Uterus (tissue), 2 donors: ENCODE measurements around the gene F3.

ENCODE experiments used
- POLR2A ChIP-seq, 2 donors: fragments of 450-650 bp; IDR thresholded peaks; one replicate each; pipeline ENCODE4 v1.6.1; 2016; ENCODE audit warnings: antibody characterized with exemption in 2 of 2, mild to moderate bottlenecking in 1 of 2, moderate library complexity in 1 of 2
- TF ChIP-seq, protein P1 (sequence below), 4 experiments: fragments of 200-600 bp in 2 of 4; fragments of 450-650 bp in 2 of 4; sonication (generic) in 2 of 4; IDR thresholded peaks; one replicate each; pipeline ENCODE4 v1.5.1; 2016 to 2019; ENCODE audit warnings: antibody characterized with exemption in 4 of 4, mild to moderate bottlenecking in 2 of 4, moderate library complexity in 1 of 4

DNA sequence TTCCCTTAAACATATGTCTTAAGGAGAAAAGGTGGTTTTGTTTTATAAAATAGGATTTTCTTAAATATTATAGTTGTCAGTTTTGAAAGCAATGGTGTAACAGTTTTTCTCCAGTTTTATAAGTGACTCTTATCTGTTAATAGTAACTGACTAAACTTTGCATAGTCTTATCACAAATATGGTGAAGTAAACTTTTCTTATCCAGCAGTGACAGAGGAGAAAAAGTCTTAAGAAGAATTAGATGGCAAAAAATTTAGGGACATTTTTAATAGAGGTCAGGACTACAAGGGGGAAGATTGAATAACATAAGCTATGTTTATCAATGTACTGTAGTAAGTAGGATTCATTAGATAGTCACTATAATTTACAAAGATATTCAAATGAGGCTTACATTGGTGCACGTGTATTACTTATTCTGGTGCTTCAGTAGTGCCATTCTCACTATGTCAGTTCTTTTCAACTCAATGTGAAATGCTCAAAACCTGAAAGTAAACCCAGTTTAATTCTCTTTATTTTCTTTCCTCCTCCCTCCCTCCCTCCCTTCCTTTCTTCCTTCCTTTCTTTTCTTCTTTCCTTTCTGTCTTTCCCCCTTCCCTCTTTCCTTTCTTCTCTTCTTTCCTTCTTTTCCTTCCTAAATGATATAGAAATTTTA is 26.1 kb downstream of the F3 start:
- TF ChIP-seq, protein P1, sequence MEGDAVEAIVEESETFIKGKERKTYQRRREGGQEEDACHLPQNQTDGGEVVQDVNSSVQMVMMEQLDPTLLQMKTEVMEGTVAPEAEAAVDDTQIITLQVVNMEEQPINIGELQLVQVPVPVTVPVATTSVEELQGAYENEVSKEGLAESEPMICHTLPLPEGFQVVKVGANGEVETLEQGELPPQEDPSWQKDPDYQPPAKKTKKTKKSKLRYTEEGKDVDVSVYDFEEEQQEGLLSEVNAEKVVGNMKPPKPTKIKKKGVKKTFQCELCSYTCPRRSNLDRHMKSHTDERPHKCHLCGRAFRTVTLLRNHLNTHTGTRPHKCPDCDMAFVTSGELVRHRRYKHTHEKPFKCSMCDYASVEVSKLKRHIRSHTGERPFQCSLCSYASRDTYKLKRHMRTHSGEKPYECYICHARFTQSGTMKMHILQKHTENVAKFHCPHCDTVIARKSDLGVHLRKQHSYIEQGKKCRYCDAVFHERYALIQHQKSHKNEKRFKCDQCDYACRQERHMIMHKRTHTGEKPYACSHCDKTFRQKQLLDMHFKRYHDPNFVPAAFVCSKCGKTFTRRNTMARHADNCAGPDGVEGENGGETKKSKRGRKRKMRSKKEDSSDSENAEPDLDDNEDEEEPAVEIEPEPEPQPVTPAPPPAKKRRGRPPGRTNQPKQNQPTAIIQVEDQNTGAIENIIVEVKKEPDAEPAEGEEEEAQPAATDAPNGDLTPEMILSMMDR (IDR thresholded peaks at IDR 0.05), result no peak
- no peak for TF ChIP-seq POLR2A (IDR thresholded peaks at IDR 0.05)
